ENCODE data around the gene ADAMTS17. TPM values are rescaled to one million over a fixed set of nuclear protein-coding genes. Genes with fewer than 3 reads are reported as not detected.

ADAMTS17 gene
- total RNA-seq, 4 donors from 2014 or later = 6.0 to 17.6 (median 8.2) TPM

- no peaks in the 10 kb centered on the region for H3K36me3 ChIP-seq
- H3K4me3 ChIP-seq = no peak overlapping the region
- 83 to 100% methylated on average over 1 to 17 of the region's 17 CpGs for WGBS, 2 donors (ENCODE audit: low coverage in 1 of 2)
- peaks cover 6 to 9% of the 10 kb centered on the region in 2 donors for H3K9me3 ChIP-seq
- H3K4me1 ChIP-seq = peaks cover 5 to 24% (median 9%) of the 10 kb centered on the region in 4 donors
- TF ChIP-seq EP300 (IDR thresholded peaks at IDR 0.05; ENCODE audit: low read depth) (no peak), POLR2AphosphoS5 (IDR thresholded peaks at IDR 0.05) (no peak), POLR2A (IDR thresholded peaks at IDR 0.05) (no peak)
- TF ChIP-seq, protein P1, sequence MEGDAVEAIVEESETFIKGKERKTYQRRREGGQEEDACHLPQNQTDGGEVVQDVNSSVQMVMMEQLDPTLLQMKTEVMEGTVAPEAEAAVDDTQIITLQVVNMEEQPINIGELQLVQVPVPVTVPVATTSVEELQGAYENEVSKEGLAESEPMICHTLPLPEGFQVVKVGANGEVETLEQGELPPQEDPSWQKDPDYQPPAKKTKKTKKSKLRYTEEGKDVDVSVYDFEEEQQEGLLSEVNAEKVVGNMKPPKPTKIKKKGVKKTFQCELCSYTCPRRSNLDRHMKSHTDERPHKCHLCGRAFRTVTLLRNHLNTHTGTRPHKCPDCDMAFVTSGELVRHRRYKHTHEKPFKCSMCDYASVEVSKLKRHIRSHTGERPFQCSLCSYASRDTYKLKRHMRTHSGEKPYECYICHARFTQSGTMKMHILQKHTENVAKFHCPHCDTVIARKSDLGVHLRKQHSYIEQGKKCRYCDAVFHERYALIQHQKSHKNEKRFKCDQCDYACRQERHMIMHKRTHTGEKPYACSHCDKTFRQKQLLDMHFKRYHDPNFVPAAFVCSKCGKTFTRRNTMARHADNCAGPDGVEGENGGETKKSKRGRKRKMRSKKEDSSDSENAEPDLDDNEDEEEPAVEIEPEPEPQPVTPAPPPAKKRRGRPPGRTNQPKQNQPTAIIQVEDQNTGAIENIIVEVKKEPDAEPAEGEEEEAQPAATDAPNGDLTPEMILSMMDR (IDR thresholded peaks at IDR 0.05) = no peak
- in situ Hi-C loops (cut with MboI; ENCODE audit: low pct_ligation_motif_present in 1 of 4, low pct_unique_long_range_greater_than_20kb in 1 of 4, low sequenced_read_pairs in 3 of 4) (no loop called here), intact Hi-C loops (cut with DNase I; ENCODE audit: low total_unique reads) (no loop called here)
- no peak overlapping the region for H3K27ac ChIP-seq
- H3K27me3 ChIP-seq = no peaks in the 10 kb centered on the region
- DNase-seq = no peak
Observed at GRCh38 chr15:100116416-100117190, 225.2 kb downstream of the ADAMTS17 start.

DNA sequence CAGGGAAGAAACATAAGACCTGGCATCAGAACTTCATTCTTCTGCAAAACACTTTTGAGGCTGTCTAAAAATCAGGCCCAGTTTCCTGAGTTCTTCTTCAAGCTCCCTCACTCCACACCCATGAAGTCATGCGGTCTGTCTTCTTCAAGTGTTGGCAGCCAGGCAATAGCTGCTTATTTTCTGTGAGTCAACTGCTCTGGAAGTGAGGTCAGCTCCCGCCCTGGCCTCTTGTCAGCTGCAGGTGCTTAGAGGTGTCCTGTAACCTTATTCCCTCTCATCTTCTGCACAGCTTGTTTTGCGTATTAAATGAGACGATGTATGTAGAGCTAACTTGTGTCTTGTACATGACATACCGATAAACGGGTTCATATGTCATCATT, 226.1 kb downstream of the ADAMTS17 start:
- Histone ChIP-seq H3K27ac (peak overlapping the region in 1 of 4 donors; percentile 74), H3K9me3 (peaks cover 0 to under 1% of the 10 kb centered on the region in 2 donors), H3K36me3 (no peaks in the 10 kb centered on the region), H3K4me3 (no peak overlapping the region), H3K27me3 (no peaks in the 10 kb centered on the region), H3K4me1 (peaks cover 5 to 32% (median 13%) of the 10 kb centered on the region in 4 donors)
- no peak for DNase-seq
- no peak for TF ChIP-seq POLR2AphosphoS5 (IDR thresholded peaks at IDR 0.05)
- no peak for TF ChIP-seq EP300 (IDR thresholded peaks at IDR 0.05; ENCODE audit: low read depth)
- TF ChIP-seq, protein P1 (IDR thresholded peaks at IDR 0.05) = no peak
- TF ChIP-seq POLR2A (IDR thresholded peaks at IDR 0.05) = no peak
- in situ Hi-C loops (cut with MboI; ENCODE audit: low pct_ligation_motif_present in 1 of 4, low pct_unique_long_range_greater_than_20kb in 1 of 4, low sequenced_read_pairs in 3 of 4) = no loop called here
- intact Hi-C loops (cut with DNase I; ENCODE audit: low total_unique reads) = no loop called here
- WGBS, 2 donors (ENCODE audit: low coverage in 1 of 2) = 89 to 90% methylated on average over 5 to 6 of the region's 6 CpGs

GRCh38 chr15:100115066-100115710, 226.6 kb downstream of the ADAMTS17 start:
- no peak for DNase-seq
- intact Hi-C loops (cut with DNase I; ENCODE audit: low total_unique reads) (no loop called here), in situ Hi-C loops (cut with MboI; ENCODE audit: low pct_ligation_motif_present in 1 of 4, low pct_unique_long_range_greater_than_20kb in 1 of 4, low sequenced_read_pairs in 3 of 4) (no loop called here)
- peak overlapping the region in 3 of 4 donors; percentile 30 to 74 (median 40) for H3K27ac ChIP-seq
- H3K4me3 ChIP-seq = no peak overlapping the region
- TF ChIP-seq EP300 (IDR thresholded peaks at IDR 0.05; ENCODE audit: low read depth) = no peak
- TF ChIP-seq, protein P1 (IDR thresholded peaks at IDR 0.05) = no peak
- no peak for TF ChIP-seq POLR2A (IDR thresholded peaks at IDR 0.05)
- TF ChIP-seq POLR2AphosphoS5 (IDR thresholded peaks at IDR 0.05) = no peak
- H3K27me3 ChIP-seq = no peaks in the 10 kb centered on the region
- H3K4me1 ChIP-seq = peaks cover 5 to 32% (median 13%) of the 10 kb centered on the region in 4 donors
- no peaks in the 10 kb centered on the region for H3K36me3 ChIP-seq
- H3K9me3 ChIP-seq = no peaks in the 10 kb centered on the region
- 90% methylated on average over 19 of the region's 19 CpGs; no CpG with 5 or more reads in 1 of the 2 donors for WGBS, 2 donors (ENCODE audit: low coverage in 1 of 2)

DNA sequence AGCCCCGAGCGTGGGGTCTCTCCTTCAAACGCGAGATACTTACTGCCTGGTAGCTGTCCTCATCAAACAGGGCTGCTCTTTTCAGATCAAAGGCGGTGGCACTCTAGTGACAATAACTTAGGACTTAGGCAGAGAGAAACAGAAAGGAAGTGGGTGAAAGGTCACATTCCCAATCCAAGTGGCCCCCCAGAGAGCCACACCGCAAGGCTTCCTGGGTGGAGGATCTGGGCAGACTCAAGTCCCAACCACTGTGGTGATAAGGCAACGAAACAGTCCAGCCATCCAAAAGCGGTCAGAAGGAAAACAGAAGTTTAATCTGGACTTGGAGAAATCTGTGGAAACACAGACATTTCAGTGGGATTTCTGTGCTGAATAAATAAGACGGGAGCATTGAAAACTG, 227.2 kb downstream of the ADAMTS17 start:
- intact Hi-C loops (cut with DNase I; ENCODE audit: low total_unique reads) = no loop called here
- H3K4me1 ChIP-seq = peaks cover 5 to 32% (median 13%) of the 10 kb centered on the region in 4 donors
- WGBS, 2 donors (ENCODE audit: low coverage in 1 of 2) = 57 to 65% methylated on average over 4 to 9 of the region's 9 CpGs
- no peak for DNase-seq
- in situ Hi-C loops (cut with MboI; ENCODE audit: low pct_ligation_motif_present in 1 of 4, low pct_unique_long_range_greater_than_20kb in 1 of 4, low sequenced_read_pairs in 3 of 4) = no loop called here
- TF ChIP-seq EP300 (IDR thresholded peaks at IDR 0.05; ENCODE audit: low read depth) (no peak), POLR2A (IDR thresholded peaks at IDR 0.05) (no peak), POLR2AphosphoS5 (IDR thresholded peaks at IDR 0.05) (peak in 1 of 3 donors; percentile 20)
- TF ChIP-seq, protein P1 (IDR thresholded peaks at IDR 0.05) = no peak
- H3K9me3 ChIP-seq = no peaks in the 10 kb centered on the region
- no peak overlapping the region for H3K4me3 ChIP-seq
- no peaks in the 10 kb centered on the region for H3K27me3 ChIP-seq
- no peaks in the 10 kb centered on the region for H3K36me3 ChIP-seq
- peak overlapping the region in 3 of 4 donors; percentile 30 to 74 (median 40) for H3K27ac ChIP-seq
